K562 (cell line): ENCODE measurements around the gene TRAF3.

ENCODE experiments used
- CTCF ChIP-seq, 3 experiments: IDR thresholded peaks in 2 of 3; conservative IDR thresholded peaks in 1 of 3; 2 replicates each; pipeline ENCODE4 v1.5.1; 2011 to 2012; ENCODE audit warnings: low read length in 3 of 3, mild to moderate bottlenecking in 3 of 3, control low read depth in 2 of 3, improper control_type of control experiment in 1 of 3, inconsistent platforms in 1 of 3, low read depth in 1 of 3, mixed read lengths in 1 of 3, moderate library complexity in 1 of 3; ENCODE audit not compliant: insufficient read depth in 2 of 3
- EZH2 ChIP-seq: IDR thresholded peaks from 2 replicates; pipeline ENCODE4 v1.6.1; 2012; ENCODE audit warnings: low read depth, mild to moderate bottlenecking, inconsistent platforms, low read length, borderline replicate concordance
- GATAD2A ChIP-seq: fragments of 450-650 bp; IDR thresholded peaks from 2 replicates; pipeline ENCODE4 v1.6.1; 2017
- NR4A1 ChIP-seq, 2 experiments: fragments of 250-450 bp in 1 of 2; fragments of 450-650 bp in 1 of 2; sonication (Bioruptor Pico) in 1 of 2; IDR thresholded peaks; 2 replicates each; pipeline versions ENCODE4 v1.4.0 to v1.6.1; 2016 to 2020; ENCODE audit warnings: mild to moderate bottlenecking in 2 of 2, missing compliant biosample characterization in 1 of 2, missing genetic modification characterization in 1 of 2, moderate library complexity in 1 of 2
- PHF21A ChIP-seq: fragments of 450-650 bp; IDR thresholded peaks from 2 replicates; pipeline ENCODE4 v1.6.1; 2017; ENCODE audit warnings: low read depth, borderline replicate concordance
- POLR2A ChIP-seq: fragments of 450-650 bp; conservative IDR thresholded peaks from 2 replicates; pipeline ENCODE4 v1.6.1; 2016
- RAD21 ChIP-seq, 2 experiments: fragments of 250-450 bp in 1 of 2; fragments of 450-650 bp in 1 of 2; sonication (Bioruptor Pico) in 1 of 2; formaldehyde crosslinking in 1 of 2; IDR thresholded peaks in 1 of 2; conservative IDR thresholded peaks in 1 of 2; 2 replicates each; pipeline versions ENCODE4 v1.4.0 to v1.8.0; 2020 to 2022; ENCODE audit warnings: mild to moderate bottlenecking in 2 of 2, moderate library complexity in 1 of 2
- SIN3A ChIP-seq, 2 experiments: fragments of 150-350 bp in 1 of 2; IDR thresholded peaks; 2 replicates each; pipeline ENCODE4 v1.6.1; 2011 to 2016; ENCODE audit warnings: borderline replicate concordance in 2 of 2, low read depth in 2 of 2, low read length in 2 of 2, mild to moderate bottlenecking in 2 of 2, moderate library complexity in 2 of 2; ENCODE audit not compliant: control insufficient read depth in 1 of 2
- SMC3 ChIP-seq: conservative IDR thresholded peaks from 2 replicates; pipeline ENCODE4 v1.6.1; 2011; ENCODE audit warnings: low read depth, low read length, improper control_type of control experiment; ENCODE audit not compliant: insufficient read depth
- TF ChIP-seq, protein P1 (sequence below): fragments of 200-800 bp; sonication (Bioruptor generic); IDR thresholded peaks from 2 replicates; pipeline ENCODE4 v1.6.1; 2016; ENCODE audit warnings: missing genetic modification characterization, missing compliant biosample characterization
- TF ChIP-seq, protein P2 (sequence below): sonication (generic); formaldehyde crosslinking; IDR thresholded peaks from 2 replicates; pipeline ENCODE4 v1.9.0; 2022; ENCODE audit warnings: mild to moderate bottlenecking, missing genetic modification reagents

- TF ChIP-seq RAD21 (CRISPR knock-in tag; conservative IDR thresholded peaks at IDR 0.05 in 1 of 2, IDR thresholded peaks at IDR 0.05 in 1 of 2) = no peak
- no peak for TF ChIP-seq PHF21A
- TF ChIP-seq SIN3A (IDR thresholded peaks at IDR 0.05; ENCODE audit: borderline replicate concordance in 2 of 2, control insufficient read depth in 1 of 2, low read depth in 2 of 2, low read length in 2 of 2) = no peak
- TF ChIP-seq GATAD2A = no peak
- TF ChIP-seq POLR2A = no peak
- TF ChIP-seq EZH2 = no peak
- no peak for TF ChIP-seq CTCF (IDR thresholded peaks at IDR 0.05 in 2 of 3, conservative IDR thresholded peaks at IDR 0.05 in 1 of 3; ENCODE audit: insufficient read depth in 2 of 3, low read depth in 1 of 3, low read length in 3 of 3)
- TF ChIP-seq, protein P1, sequence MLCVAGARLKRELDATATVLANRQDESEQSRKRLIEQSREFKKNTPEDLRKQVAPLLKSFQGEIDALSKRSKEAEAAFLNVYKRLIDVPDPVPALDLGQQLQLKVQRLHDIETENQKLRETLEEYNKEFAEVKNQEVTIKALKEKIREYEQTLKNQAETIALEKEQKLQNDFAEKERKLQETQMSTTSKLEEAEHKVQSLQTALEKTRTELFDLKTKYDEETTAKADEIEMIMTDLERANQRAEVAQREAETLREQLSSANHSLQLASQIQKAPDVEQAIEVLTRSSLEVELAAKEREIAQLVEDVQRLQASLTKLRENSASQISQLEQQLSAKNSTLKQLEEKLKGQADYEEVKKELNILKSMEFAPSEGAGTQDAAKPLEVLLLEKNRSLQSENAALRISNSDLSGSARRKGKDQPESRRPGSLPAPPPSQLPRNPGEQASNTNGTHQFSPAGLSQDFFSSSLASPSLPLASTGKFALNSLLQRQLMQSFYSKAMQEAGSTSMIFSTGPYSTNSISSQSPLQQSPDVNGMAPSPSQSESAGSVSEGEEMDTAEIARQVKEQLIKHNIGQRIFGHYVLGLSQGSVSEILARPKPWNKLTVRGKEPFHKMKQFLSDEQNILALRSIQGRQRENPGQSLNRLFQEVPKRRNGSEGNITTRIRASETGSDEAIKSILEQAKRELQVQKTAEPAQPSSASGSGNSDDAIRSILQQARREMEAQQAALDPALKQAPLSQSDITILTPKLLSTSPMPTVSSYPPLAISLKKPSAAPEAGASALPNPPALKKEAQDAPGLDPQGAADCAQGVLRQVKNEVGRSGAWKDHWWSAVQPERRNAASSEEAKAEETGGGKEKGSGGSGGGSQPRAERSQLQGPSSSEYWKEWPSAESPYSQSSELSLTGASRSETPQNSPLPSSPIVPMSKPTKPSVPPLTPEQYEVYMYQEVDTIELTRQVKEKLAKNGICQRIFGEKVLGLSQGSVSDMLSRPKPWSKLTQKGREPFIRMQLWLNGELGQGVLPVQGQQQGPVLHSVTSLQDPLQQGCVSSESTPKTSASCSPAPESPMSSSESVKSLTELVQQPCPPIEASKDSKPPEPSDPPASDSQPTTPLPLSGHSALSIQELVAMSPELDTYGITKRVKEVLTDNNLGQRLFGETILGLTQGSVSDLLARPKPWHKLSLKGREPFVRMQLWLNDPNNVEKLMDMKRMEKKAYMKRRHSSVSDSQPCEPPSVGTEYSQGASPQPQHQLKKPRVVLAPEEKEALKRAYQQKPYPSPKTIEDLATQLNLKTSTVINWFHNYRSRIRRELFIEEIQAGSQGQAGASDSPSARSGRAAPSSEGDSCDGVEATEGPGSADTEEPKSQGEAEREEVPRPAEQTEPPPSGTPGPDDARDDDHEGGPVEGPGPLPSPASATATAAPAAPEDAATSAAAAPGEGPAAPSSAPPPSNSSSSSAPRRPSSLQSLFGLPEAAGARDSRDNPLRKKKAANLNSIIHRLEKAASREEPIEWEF (CRISPR knock-in tag) = no peak
- no peak for TF ChIP-seq NR4A1 (CRISPR knock-in tag; IDR thresholded peaks at IDR 0.05)
- TF ChIP-seq NR4A1 (tag; IDR thresholded peaks at IDR 0.05) = no peak
- no peak for TF ChIP-seq SMC3
- TF ChIP-seq, protein P2, sequence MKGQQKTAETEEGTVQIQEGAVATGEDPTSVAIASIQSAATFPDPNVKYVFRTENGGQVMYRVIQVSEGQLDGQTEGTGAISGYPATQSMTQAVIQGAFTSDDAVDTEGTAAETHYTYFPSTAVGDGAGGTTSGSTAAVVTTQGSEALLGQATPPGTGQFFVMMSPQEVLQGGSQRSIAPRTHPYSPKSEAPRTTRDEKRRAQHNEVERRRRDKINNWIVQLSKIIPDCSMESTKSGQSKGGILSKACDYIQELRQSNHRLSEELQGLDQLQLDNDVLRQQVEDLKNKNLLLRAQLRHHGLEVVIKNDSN (CRISPR knock-in tag) = no peak
These were observed 132.2 kb downstream of the TRAF3 start for GRCh38 chr14:102909462-102909861.
